ENCODE data around the gene NADSYN1.

The NADSYN1 gene

DNA sequence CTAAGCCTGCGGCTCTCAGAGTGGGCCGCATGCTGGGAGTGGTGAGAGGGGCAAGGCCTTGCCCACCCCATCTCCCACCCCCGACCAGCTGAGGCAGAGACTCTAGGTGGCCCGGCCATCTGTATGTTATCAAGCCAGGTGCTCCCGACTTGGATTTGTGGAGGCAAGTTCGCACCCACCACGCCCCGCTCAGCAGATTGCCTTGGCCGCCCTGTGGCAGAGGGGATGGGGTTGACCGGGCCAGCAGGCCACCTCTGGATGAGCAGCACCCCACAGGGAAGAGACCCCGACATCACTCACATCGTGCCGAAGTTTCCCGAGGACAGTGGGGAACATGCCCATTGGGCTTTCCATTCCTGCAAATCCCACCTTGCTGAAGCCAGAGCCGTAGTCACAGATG is 45.6 kb upstream of the NADSYN1 start:
- TF ChIP-seq TEAD4 (IDR thresholded peaks at IDR 0.05) = no peak
- TF ChIP-seq RAD21 (IDR thresholded peaks at IDR 0.05; ENCODE audit: low read depth) = no peak
- TF ChIP-seq CEBPB (IDR thresholded peaks at IDR 0.05) = no peak
- TF ChIP-seq EP300 (IDR thresholded peaks at IDR 0.05; ENCODE audit: borderline replicate concordance) = no peak
- TF ChIP-seq EGR1 (IDR thresholded peaks at IDR 0.05) = no peak
- no peak for TF ChIP-seq CREB1 (IDR thresholded peaks at IDR 0.05; ENCODE audit: low read depth)
- TF ChIP-seq TAF1 (IDR thresholded peaks at IDR 0.05; ENCODE audit: low read depth) = no peak
- no peak for TF ChIP-seq FOXM1 (IDR thresholded peaks at IDR 0.05; ENCODE audit: borderline replicate concordance, low read depth)
- TF ChIP-seq NFIC (IDR thresholded peaks at IDR 0.05) = no peak
- TF ChIP-seq, protein P1, sequence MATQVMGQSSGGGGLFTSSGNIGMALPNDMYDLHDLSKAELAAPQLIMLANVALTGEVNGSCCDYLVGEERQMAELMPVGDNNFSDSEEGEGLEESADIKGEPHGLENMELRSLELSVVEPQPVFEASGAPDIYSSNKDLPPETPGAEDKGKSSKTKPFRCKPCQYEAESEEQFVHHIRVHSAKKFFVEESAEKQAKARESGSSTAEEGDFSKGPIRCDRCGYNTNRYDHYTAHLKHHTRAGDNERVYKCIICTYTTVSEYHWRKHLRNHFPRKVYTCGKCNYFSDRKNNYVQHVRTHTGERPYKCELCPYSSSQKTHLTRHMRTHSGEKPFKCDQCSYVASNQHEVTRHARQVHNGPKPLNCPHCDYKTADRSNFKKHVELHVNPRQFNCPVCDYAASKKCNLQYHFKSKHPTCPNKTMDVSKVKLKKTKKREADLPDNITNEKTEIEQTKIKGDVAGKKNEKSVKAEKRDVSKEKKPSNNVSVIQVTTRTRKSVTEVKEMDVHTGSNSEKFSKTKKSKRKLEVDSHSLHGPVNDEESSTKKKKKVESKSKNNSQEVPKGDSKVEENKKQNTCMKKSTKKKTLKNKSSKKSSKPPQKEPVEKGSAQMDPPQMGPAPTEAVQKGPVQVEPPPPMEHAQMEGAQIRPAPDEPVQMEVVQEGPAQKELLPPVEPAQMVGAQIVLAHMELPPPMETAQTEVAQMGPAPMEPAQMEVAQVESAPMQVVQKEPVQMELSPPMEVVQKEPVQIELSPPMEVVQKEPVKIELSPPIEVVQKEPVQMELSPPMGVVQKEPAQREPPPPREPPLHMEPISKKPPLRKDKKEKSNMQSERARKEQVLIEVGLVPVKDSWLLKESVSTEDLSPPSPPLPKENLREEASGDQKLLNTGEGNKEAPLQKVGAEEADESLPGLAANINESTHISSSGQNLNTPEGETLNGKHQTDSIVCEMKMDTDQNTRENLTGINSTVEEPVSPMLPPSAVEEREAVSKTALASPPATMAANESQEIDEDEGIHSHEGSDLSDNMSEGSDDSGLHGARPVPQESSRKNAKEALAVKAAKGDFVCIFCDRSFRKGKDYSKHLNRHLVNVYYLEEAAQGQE (IDR thresholded peaks at IDR 0.05; ENCODE audit: low read depth) = no peak
- TF ChIP-seq, protein P2, sequence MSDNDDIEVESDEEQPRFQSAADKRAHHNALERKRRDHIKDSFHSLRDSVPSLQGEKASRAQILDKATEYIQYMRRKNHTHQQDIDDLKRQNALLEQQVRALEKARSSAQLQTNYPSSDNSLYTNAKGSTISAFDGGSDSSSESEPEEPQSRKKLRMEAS (IDR thresholded peaks at IDR 0.05) = no peak
- TF ChIP-seq YY1 (IDR thresholded peaks at IDR 0.05; ENCODE audit: low read depth) = no peak
- no peak for TF ChIP-seq TCF12 (IDR thresholded peaks at IDR 0.05; ENCODE audit: low read depth)
- TF ChIP-seq, protein P3, sequence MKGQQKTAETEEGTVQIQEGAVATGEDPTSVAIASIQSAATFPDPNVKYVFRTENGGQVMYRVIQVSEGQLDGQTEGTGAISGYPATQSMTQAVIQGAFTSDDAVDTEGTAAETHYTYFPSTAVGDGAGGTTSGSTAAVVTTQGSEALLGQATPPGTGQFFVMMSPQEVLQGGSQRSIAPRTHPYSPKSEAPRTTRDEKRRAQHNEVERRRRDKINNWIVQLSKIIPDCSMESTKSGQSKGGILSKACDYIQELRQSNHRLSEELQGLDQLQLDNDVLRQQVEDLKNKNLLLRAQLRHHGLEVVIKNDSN (IDR thresholded peaks at IDR 0.05) = no peak
- TF ChIP-seq ZBTB7A (IDR thresholded peaks at IDR 0.05; ENCODE audit: low read depth) = no peak

DNA sequence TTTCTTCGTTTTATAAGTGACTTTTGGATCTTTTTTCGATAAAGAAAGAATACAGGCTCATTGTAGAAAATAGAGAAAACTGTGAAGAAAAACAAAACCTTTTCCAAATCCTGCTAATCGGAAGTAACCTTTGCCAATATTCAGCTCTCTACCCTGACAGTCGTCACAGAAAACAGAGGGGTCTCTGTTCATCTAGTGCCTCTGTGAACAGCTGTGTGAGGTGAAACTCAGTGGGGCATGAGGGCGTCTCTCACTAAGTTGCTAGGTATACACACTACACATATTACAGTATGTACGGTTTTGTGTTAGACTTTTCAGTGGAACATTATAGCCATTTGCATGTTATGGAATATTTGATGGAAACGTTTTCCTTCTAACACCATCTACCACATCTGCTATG is 44.2 kb upstream of the NADSYN1 start:
- TF ChIP-seq EP300 (IDR thresholded peaks at IDR 0.05; ENCODE audit: borderline replicate concordance) = no peak
- no peak for TF ChIP-seq CREB1 (IDR thresholded peaks at IDR 0.05; ENCODE audit: low read depth)
- no peak for TF ChIP-seq TEAD4 (IDR thresholded peaks at IDR 0.05)
- TF ChIP-seq CEBPB (IDR thresholded peaks at IDR 0.05) = no peak
- TF ChIP-seq FOXM1 (IDR thresholded peaks at IDR 0.05; ENCODE audit: borderline replicate concordance, low read depth) = no peak
- no peak for TF ChIP-seq TCF12 (IDR thresholded peaks at IDR 0.05; ENCODE audit: low read depth)
- no peak for TF ChIP-seq TAF1 (IDR thresholded peaks at IDR 0.05; ENCODE audit: low read depth)
- no peak for TF ChIP-seq EGR1 (IDR thresholded peaks at IDR 0.05)
- TF ChIP-seq YY1 (IDR thresholded peaks at IDR 0.05; ENCODE audit: low read depth) = no peak
- TF ChIP-seq, protein P3 (IDR thresholded peaks at IDR 0.05) = no peak
- TF ChIP-seq ZBTB7A (IDR thresholded peaks at IDR 0.05; ENCODE audit: low read depth) = no peak

DNA sequence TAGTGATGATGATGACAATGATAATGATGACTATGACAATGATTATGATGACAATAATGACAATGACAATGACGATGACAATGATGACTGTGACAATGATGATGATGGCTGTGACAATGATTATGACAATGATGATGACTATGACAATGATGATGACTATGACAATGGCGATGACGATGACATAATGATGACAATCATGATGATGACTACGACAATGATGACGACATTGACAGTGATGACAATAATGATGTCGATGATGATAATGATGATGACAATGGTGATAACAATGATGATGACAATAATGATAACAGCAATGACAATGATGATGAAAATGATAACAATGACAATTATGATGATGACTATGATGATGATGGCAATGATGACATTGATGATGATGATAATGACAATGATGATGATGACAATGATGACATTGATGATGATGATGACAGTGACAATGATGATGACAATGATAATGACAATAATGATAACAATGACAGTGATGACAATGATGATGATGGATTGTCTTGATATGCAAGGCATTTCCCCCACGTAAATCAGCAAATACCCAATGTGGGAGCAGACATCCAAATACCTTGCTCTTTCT is 42.5 kb upstream of the NADSYN1 start:
- TF ChIP-seq, protein P1 (IDR thresholded peaks at IDR 0.05; ENCODE audit: low read depth) = no peak
- TF ChIP-seq TCF12 (IDR thresholded peaks at IDR 0.05; ENCODE audit: low read depth) (no peak), YY1 (IDR thresholded peaks at IDR 0.05; ENCODE audit: low read depth) (no peak), NFIC (IDR thresholded peaks at IDR 0.05) (no peak)

DNA sequence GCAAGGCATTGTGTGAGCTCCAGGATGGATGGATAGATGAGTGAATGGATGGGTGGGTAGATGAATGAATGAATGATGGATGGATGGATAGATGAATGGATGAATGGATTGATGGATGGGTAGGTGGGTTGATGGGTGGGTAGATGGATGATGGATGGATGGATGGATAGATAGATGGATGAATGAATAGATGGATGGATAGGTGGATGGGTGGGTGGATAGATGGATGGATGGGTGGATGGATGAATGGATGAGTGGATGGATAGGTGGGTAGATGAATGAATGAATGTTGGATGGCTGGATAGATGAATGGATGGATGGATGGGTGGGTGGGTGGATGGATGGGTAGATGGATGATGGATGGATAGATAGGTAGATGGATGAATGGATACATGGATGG is 38.4 kb upstream of the NADSYN1 start:
- TF ChIP-seq TCF12 (IDR thresholded peaks at IDR 0.05; ENCODE audit: low read depth) (no peak), RAD21 (IDR thresholded peaks at IDR 0.05; ENCODE audit: low read depth) (no peak), FOXM1 (IDR thresholded peaks at IDR 0.05; ENCODE audit: borderline replicate concordance, low read depth) (no peak), CEBPB (IDR thresholded peaks at IDR 0.05) (no peak), EP300 (IDR thresholded peaks at IDR 0.05; ENCODE audit: borderline replicate concordance) (no peak)
- TF ChIP-seq, protein P2 (IDR thresholded peaks at IDR 0.05) = no peak
- TF ChIP-seq, protein P3 (IDR thresholded peaks at IDR 0.05) = no peak
- TF ChIP-seq, protein P1 (IDR thresholded peaks at IDR 0.05; ENCODE audit: low read depth) = no peak

Data from Ishikawa (cell line).